Left cardiac atrium (tissue), 4 donors: Measurements from ENCODE around the gene SPHK2. TPM values are rescaled to one million over a fixed set of nuclear protein-coding genes. Genes with fewer than 3 reads are reported as not detected.
"Not testable (repeated sequence)": the region's sequence is repeated elsewhere in the genome, so short reads cannot be mapped to it uniquely, and the experiment has no call there.

Experiments
- ATAC-seq, 2 donors: fragments of 200-7000 bp; cut with Tn5 transposase; one replicate each; pipeline ENCODE4 v1.9.1; 2020; ENCODE audit warnings: mild to moderate bottlenecking in 2 of 2, moderate library complexity in 2 of 2
- DNase-seq: peaks from one replicate; pipeline ENCODE4 v3.0.0-alpha.2; 2020
- intact Hi-C, 2 donors: fragments of 100-400 bp; cut with DNase I; formaldehyde crosslinking; loops; one replicate each; pipeline versions ENCODE4 v1.14.1 to v1.15.1; 2022 to 2023
- total RNA-seq, 2 donors: library from RNA; stranded (reverse); fragmentation: NEBNext Ultra II Directional; extraction: Animal tissue kit (Norgen Biotek cat#: 25700); gene quantifications; one replicate each; pipeline ENCODE4 v1.2.1, GENCODE V29; 2021
- donor health status: DM: no; HTN: yes; CAD: no.
- donor health status: DM: no; HTN: yes; CAD: no; lungs with severe emphysema.
- donor health status: DM: yes; HTN: yes; CAD: no.
- donor health status: Dilated cardiomyopathy.

Gene SPHK2
- total RNA-seq, 2 donors from 2014 or later: 9.0 to 9.3 TPM

DNA sequence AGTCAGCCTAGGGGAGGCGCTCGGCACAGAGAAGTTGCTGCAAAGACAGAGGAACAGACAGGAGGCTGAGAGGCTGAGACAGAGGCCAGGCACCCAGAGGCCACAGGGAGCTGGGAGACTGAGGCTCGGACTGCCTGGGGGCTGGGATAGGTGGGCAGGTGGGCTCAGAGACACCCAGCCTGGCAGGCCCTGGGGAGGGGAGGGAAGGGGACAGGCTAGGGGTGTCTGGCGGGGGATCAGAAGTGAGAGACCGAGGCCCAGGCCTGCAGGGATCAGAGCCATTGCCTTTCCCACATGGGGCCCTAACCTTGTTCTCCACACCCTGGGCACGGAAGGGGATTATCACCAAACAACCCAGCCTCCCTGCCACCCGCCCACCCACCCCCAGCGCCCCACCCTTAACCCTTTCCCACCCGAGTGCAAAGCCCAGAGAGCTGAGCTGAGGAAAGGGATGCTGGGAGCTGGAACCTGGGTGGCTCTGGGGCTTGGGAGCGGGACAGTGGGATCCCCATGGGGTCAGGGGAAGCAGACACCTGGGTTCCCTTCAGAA is 52.2 kb downstream of the SPHK2 start:
- no peak for ATAC-seq
- intact Hi-C loops: loop anchor here (10.0 kb wide), 2 partner anchors 63 to 163 kb away; partner anchors contain the start of gene HSD17B14 (in 1 of the 2)

GRCh38 chr19:48672994-48673393 is 53.7 kb downstream of the SPHK2 start, which contains the start of gene NTN5:
Gene NTN5, minus strand, starts transcription at chr19:48673017. Its CDS starts 2,031 bp downstream, at chr19:48670986.
- intact Hi-C loops: loop anchor here (10.0 kb wide), 2 partner anchors 62 to 162 kb away; partner anchors contain the start of gene HSD17B14 (in 1 of the 2)
- DNase-seq (no peak), ATAC-seq (no peak)

More for the DNA sequence above, 52.2 kb downstream of the SPHK2 start:
- no peak for DNase-seq

- ATAC-seq: no peak
Observed at GRCh38 chr19:48673436-48674100, 54.3 kb downstream of the SPHK2 start.

GRCh38 chr19:48674216-48674809 is 55.0 kb downstream of the SPHK2 start:
- DNase-seq: no peak
- ATAC-seq: no peak
- intact Hi-C loops: loop anchor here (10.0 kb wide), 2 partner anchors 60 to 160 kb away; partner anchors contain the start of gene HSD17B14 (in 1 of the 2)

More at GRCh38 chr19:48673436-48674100, 54.3 kb downstream of the SPHK2 start:
- no peak for DNase-seq
- intact Hi-C loops: loop anchor here (10.0 kb wide), 2 partner anchors 61 to 161 kb away; partner anchors contain the start of gene HSD17B14 (in 1 of the 2)

GRCh38 chr19:48674921-48675824 is 55.9 kb downstream of the SPHK2 start:
- ATAC-seq (peak; percentile 82 to 84), DNase-seq (peak; percentile 86)
- intact Hi-C loops: loop anchor here (10.0 kb wide), 2 partner anchors 60 to 160 kb away; partner anchors contain the start of gene HSD17B14 (in 1 of the 2)

GRCh38 chr19:48676487-48676886 is 57.2 kb downstream of the SPHK2 start:
- intact Hi-C loops: loop anchor here (10.0 kb wide), 2 partner anchors 58 to 158 kb away; partner anchors contain the start of gene HSD17B14 (in 1 of the 2)
- DNase-seq (no peak), ATAC-seq (no peak)

GRCh38 chr19:48676887-48677286 is 57.6 kb downstream of the SPHK2 start:
- no peak for DNase-seq
- ATAC-seq: no peak
- intact Hi-C loops: loop anchor here (10.0 kb wide), 2 partner anchors 58 to 158 kb away; partner anchors contain the start of gene HSD17B14 (in 1 of the 2)

DNA sequence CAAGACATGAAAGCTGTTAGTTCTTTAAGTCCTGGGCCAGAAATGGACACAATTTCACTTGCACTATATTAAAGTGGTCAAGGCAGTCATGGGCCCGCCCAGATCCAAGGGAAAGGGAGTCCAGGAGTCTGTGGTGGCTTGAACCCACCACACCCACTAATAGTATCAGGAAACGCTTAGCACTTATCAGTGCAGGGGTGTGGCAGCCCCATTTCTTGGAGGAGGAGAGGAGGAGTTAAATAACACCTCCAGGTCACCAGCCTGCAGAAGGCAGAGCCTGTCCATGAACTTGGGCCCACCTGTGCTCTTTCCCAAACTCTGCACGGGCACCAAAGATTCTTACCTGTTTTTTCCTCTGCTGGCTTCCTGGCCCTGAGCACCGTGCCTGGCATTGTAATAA is 58.9 kb downstream of the SPHK2 start:
- DNase-seq (no peak), ATAC-seq (no peak)
- intact Hi-C loops: loop anchor here (10.0 kb wide), 2 partner anchors 57 to 157 kb away; partner anchors contain the start of gene HSD17B14 (in 1 of the 2)

DNA sequence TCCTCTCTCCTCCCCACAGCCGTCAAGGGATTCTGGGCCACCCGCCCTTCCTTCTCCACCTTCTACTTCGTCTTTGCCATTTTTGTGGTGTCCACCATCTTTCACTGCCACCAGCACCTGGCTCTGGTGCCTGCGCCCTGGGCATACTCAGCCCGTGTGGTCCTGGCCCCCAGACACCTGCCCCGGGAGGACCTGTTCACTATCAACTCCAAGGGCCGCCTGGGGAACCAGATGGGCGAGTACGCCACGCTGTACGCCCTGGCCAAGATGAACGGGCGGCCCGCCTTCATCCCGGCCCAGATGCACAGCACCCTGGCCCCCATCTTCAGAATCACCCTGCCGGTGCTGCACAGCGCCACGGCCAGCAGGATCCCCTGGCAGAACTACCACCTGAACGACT is 60.7 kb downstream of the SPHK2 start:
- not testable (repeated sequence) for ATAC-seq

More for the DNA sequence above, 60.7 kb downstream of the SPHK2 start:
- intact Hi-C loops, DNase-seq: not testable (repeated sequence)

Other genes starting within 250 kb of the SPHK2 start
- gene KDELR1, start 228.0 kb upstream of the SPHK2 start, total RNA-seq: 100 to 1,000 TPM in 1 of 2 donors, 10 to 100 TPM in 1; 81.4 to 103 TPM
- gene GRIN2D, start 225.8 kb upstream of the SPHK2 start, total RNA-seq: under 1 TPM; 0.39 to 0.47 TPM
- gene GRWD1, start 173.5 kb upstream of the SPHK2 start, total RNA-seq: 10 to 100 TPM; 18.1 to 24.9 TPM
- under 1 TPM; 0.27 to 0.60 TPM for gene KCNJ14, start 163.9 kb upstream of the SPHK2 start, total RNA-seq
- 10 to 100 TPM; 29.0 to 32.5 TPM for gene CYTH2, start 150.1 kb upstream of the SPHK2 start, total RNA-seq
- 1 to 10 TPM; 2.0 to 2.9 TPM for gene LMTK3, start 107.7 kb upstream of the SPHK2 start, total RNA-seq
- under 1 TPM; 0.39 to 0.71 TPM for gene SULT2B1, start 67.3 kb upstream of the SPHK2 start, total RNA-seq
- not detected for gene SPACA4, start 12.8 kb upstream of the SPHK2 start, total RNA-seq
- gene FAM83E, start 4.4 kb upstream of the SPHK2 start, total RNA-seq: under 1 TPM in 1 of 2 donors, not detected in 1; 0.32 TPM
- gene RPL18, start 328 bp upstream of the SPHK2 start, total RNA-seq: 100 to 1,000 TPM; 674 to 678 TPM
- 10 to 100 TPM in 1 of 2 donors, 1 to 10 TPM in 1; 2.0 to 15.1 TPM for gene DBP, start 17.9 kb downstream of the SPHK2 start, total RNA-seq
- gene CA11, start 26.7 kb downstream of the SPHK2 start, total RNA-seq: 1 to 10 TPM; 7.1 to 7.7 TPM
- under 1 TPM; 0.21 to 0.27 TPM for gene NTN5, start 53.5 kb downstream of the SPHK2 start, total RNA-seq
- not detected for gene FUT2, start 76.5 kb downstream of the SPHK2 start, total RNA-seq
- 1 to 10 TPM; 1.6 to 3.2 TPM for gene MAMSTR, start 100.2 kb downstream of the SPHK2 start, total RNA-seq
- 10 to 100 TPM; 14.9 to 23.8 TPM for gene RASIP1, start 121.1 kb downstream of the SPHK2 start, total RNA-seq
- gene IZUMO1, start 127.4 kb downstream of the SPHK2 start, total RNA-seq: under 1 TPM; 0.29 to 0.92 TPM
- 1 to 10 TPM; 2.1 to 3.5 TPM for gene FUT1, start 133.1 kb downstream of the SPHK2 start, total RNA-seq
- not detected for gene FGF21, start 136.0 kb downstream of the SPHK2 start, total RNA-seq
- gene BCAT2, start 191.5 kb downstream of the SPHK2 start, total RNA-seq: 10 to 100 TPM; 29.8 to 37.7 TPM
- gene HSD17B14, start 217.0 kb downstream of the SPHK2 start, total RNA-seq: 1 to 10 TPM; 2.8 to 5.4 TPM
- 10 to 100 TPM; 29.6 to 67.1 TPM for gene PLEKHA4, start 249.1 kb downstream of the SPHK2 start, total RNA-seq